ENCODE results near the gene POLR1C. TPM values are rescaled to one million over a fixed set of nuclear protein-coding genes. Genes with fewer than 3 reads are reported as not detected.
"Not testable (repeated sequence)": the region's sequence is repeated elsewhere in the genome, so short reads cannot be mapped to it uniquely, and the experiment has no call there.

The POLR1C gene
- 20.1 TPM for polyA plus RNA-seq (2013, experiment 1 of 2; ENCODE audit: insufficient read length)
- 18.2 TPM for polyA plus RNA-seq (2013, experiment 2 of 2; ENCODE audit: insufficient read length)

DNA sequence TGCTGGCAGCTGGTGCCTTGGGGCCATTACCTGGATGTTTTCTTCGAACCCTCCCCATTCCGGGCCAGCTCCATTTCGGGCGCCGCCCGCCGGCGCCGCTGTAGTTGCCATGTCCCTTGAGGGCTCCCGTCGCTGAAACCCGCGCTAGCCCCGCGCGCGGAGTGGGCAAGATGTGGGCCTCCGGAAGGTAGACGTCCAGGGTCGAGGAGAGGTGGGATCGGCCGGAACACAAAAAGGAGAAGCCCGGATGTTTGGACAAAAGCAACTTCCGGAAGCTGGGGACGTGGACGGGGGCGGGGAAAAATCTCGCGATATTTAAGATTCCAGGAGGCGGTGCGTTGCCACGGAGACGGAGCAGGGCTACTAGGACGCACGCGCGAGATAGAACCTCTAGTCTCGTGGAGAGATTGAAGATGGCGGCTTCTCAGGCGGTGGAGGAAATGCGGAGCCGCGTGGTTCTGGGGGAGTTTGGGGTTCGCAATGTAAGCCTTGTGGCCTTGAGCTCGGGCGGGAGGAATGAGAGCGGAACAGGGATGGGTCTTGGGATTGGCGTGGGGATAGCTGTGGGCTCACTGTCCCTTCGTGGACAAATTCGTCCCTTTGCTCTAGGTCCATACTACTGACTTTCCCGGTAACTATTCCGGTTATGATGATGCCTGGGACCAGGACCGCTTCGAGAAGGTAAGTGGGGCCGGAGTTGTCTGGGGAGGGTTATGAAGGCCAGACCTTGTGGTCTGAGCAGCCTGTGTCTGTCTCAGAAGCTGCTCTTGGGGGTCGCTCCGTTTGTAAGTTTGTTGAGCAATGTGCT, at the start of gene POLR1C, which contains the start of gene YIPF3:
POLR1C (plus strand) TSS at position 393 of the 808 bp plus-strand sequence; CDS start at position 414, 21 bp downstream.
YIPF3 (minus strand) TSS at position 230 of the 808 bp plus-strand sequence; CDS start at position 111, 119 bp downstream.
- DNase-seq = peak; percentile 98

DNA sequence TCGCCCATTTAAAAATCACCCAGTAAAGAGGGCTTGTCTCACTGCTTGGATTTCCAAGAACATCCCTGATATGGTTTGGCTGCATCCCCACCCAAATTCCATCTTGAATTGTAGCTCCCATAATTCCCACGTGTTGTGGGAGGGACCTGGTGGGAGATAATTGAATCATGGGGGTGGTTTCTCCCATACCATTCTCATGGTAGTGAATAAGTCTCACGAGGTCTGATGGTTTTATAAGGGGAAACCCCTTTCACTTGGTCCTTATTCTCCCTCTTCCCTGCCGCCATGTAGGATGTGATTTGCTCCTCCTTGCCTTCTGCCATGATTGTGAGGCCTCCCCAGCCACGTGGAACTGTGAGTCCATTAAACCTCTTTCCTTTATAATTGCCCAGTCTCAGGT, 49.6 kb upstream of the POLR1C start:
- not testable (repeated sequence) for DNase-seq

GRCh38 chr6:43467752-43468151, 49.1 kb upstream of the POLR1C start:
- no peak for DNase-seq

DNA sequence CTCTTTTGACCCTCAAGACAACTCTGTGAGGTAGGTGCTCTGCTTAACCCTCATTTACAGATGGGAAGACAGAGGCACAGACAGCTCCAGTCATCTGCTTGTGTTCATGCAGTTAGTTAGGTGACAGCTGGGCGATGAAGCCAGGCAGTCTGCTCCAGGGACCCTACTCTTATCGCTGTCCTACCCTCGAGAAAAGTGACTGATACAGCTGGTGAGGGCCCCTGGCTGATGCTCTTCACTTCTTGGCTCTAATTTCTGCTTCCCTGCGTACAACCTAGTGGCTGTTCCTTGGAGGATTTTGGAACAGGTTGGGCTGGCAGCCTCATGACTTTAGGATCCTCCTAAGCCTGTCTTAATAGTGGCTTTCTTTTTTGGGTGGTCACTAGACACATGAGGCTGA, 48.6 kb upstream of the POLR1C start:
- DNase-seq = no peak

DNA sequence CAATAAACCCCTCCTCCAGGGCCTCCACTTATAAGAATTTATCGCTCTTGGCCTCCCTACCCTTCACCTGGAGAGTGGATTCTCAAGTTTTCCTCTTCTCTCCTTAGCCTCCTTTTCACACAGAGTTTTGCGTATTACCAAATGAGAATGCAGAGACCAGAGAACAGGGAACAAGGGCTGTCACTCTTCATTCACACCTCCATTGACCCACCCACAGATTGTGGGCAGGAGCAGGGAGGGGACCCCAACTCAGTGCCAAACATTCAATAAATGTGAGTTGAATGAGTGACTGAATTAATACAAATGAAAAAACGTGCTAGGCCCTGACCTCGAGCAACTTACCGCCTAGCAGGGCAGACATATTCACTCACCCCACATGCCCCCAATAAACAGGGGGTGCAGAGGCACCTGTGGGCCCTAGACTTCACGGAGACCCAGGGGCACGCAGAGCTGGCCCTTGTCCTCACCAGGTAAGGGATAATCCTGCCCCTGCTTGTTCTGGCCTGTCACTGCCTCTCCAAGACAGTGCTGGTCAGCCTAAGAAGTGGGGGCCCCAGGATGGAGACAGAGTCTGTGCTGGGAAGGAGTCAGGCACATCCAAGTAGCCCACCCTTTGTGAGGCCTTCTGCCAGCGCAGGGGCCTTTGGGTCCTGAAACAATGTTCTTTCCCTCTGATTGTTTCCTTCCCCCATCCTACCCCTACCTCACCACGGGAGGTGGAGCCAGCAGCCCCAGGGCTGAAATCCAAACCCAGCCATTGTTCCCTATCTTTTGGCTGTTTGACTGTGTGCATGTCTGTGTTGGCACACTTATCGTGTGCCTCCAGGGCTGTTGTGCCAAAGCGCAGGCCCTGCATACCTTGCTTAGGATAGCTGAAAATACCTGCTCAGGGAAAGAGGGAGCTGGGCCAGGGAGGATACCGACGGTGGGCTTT, 47.9 kb upstream of the POLR1C start:
- no peak for DNase-seq

DNA sequence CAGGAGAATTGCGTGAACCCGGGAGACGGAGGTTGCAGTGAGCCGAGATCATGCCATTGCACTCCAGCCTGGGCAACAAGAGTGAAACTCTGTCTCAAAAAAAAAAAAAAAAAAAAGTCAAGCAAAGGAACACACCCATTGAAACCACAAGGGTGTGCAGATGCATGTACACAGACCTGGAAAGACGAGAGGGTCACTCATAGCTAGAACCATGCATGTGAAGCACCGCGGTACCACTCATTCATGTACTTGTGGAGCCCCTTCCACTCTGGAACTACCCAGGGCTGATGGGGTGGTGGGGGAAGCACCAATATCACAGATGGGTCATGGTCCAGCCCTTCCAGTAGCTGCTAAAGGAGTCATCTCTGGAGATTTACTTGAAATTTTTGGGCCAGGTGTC, 46.9 kb upstream of the POLR1C start:
- DNase-seq = no peak

DNA sequence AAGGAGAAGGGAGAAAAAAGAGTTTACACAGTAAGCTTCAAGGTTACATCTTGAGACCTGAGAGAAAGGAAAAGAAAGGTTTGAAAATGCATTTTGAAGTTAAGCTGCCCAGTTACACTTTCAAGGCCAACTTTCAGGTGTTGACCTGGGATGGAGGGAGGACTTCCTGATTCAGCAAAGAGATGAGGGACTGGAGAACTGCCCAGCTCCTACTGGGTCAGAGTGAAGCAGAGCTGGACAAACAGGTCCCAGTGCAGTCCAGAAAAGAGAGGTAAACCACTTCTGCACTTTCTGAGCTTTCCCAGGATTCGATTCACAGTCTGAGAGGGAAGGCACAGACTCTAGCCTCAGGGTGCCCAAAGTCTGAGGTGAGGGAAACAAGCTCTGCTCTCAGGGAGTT, 45.5 kb upstream of the POLR1C start:
- no peak for DNase-seq

DNA sequence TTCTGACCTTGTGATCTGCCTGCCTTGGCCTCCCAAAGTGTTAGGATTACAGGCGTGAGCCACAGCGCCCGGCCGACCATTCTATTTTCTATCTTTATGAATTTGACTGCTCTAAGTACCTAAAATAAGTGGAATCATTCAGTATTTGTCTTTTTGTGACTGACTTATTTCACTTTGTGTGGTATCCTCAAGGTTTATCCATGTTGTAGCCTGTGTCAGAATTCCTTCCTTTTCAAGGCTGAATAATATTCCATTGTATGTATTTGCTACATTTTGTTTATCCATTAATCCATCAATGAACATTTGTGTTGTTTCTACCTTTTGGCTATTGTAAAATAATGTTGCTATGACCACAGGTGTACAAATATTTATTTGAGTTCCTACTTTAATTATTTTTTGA, 44.4 kb upstream of the POLR1C start:
- no peak for DNase-seq

DNA sequence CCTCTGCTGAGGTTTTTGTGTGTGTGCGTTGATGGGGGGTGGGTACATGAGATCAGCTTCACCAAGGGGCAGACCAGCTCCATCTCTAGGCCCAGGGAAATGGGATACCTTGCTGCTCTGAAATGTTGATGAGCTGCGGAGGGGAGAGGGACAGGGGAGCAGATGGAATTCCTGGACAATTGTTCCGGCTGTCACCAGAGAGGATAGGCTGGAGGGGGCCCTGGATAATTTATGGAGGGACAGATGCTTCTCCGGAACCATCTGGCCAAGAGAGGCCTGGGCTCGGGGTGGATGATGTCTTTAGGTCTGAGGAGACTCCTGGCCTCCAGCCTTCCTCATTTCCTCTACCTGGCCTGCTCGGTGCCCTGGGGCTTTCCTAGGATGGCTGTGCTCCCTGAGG, 41.4 kb upstream of the POLR1C start:
- DNase-seq = no peak

DNA sequence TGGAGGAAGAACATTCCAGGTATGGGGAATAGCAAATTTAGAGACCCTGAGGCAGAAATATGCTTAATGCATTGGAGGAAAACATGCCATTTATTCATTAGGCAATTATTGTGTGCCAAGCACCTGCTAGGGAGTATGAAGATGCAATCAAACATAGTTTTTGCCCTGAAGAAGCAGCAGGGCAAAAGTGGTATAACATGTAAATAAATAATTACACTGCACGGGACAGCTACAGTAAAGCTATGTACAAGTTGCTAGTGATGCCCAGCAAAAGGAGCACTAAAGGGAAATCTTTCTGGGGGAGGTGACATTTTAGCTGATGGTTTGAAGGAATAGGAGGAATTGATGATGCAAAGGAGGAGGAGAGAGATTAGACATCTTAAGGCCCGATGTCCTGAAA, 40.1 kb upstream of the POLR1C start:
- no peak for DNase-seq

DNA sequence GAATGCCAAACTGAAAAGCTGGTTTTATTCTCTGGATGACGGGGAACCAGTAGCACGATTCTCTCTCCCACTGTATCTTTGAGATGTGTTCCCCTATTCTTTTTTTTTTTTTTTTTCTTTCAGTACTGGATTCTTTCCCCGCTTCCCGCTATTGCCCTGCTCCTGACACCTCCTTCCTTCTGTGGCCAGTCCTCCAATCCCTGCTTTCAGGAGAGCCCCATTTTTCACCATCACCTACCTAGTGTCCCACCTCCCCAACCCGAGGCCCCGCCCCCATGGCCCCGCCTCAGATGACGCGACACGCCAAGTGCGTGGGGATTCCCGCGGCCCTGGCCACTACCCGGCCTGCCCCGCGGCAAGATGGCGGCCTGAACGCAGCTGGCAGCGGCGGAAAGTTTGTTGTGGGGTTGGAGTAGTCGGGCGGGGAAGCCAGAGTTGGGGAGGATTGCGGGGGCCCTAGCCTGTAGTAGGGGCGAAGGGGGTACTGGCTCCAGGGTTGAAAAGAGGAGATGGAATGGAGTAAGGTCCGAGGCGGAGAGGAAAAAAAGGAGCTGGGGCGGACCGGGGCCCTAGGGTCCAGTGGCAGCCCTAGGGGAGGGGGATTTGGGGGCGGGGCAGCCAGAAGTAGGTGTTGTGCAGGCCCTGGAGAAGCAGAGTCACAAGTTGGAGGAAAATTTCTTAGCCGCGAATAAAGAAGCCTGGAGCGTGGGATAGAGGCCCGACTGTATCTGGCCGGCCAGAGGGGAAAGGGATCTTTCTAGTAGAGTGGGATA, 39.5 kb upstream of the POLR1C start, which contains the start of gene TJAP1:
TJAP1 (plus strand) TSS at position 336 of the 773 bp plus-strand sequence. CDS start 21,432 bp downstream, outside the sequence.
- peak; percentile 83 for DNase-seq

- no peak for DNase-seq
Observed at GRCh38 chr6:43478008-43478372, 38.9 kb upstream of the POLR1C start.

DNA sequence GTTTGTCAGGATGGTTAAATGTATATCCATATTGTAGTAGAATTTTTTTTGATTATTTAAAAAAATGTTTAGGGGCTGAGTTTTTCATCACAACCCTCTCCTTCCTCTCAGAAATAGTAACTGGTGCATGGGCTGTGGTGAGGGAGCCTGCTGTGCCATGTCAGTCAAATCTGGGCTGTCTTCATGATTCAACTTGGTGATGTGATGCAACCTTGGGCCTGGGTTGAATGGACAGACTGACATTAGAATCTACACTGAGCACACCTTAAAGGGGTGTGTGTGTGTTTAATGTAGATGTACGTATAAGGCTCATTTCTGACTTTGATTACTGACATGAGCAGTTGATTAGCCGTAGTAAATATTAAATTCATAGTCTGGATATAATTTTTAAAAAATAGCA, 35.8 kb upstream of the POLR1C start:
- DNase-seq = peak; percentile 39

GRCh38 chr6:43481591-43482236, 35.2 kb upstream of the POLR1C start:
- no peak for DNase-seq

GRCh38 chr6:43488667-43489276, 28.1 kb upstream of the POLR1C start:
- DNase-seq = peak; percentile 26

DNA sequence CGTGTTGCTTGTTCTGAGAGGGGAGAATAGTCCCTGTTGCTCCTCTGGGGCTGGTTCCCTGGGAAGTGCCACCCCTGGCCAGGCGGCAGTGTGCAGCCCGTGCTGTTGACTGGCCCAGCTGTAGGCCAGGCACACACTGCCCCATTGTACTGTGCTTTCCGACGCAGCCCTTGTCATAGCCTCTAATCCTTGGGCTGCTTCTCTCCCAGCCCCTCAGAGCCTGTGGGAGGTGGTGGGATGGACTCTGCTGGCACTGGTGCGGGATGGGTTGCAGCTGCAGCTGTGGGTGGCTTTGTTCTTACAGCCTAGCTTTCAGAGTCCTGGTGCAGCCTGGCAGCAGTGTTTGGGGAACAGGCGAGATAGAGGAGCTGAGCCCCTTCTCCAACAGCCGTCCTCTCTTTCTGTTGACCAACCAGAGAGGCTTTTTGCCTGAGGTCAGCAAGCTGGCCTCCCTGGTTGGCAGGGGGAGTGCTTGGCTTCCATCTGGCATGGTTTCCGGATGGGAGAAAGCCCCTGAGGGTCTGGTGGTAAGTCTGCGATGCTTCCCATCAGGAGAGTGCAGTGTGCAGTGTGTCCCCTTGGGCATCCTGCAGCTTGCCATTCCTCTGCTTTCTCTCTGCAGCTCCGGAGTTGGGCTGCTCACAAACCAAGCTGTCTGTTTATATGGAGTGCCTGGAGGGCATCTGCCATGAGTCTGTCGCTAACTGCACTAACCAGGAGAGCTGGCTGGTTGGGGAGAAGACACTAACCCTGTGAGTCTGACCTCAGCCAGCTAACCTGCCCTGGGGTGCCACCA, 27.4 kb upstream of the POLR1C start:
- DNase-seq = no peak

GRCh38 chr6:43490523-43490939, 26.4 kb upstream of the POLR1C start:
- DNase-seq = no peak

DNA sequence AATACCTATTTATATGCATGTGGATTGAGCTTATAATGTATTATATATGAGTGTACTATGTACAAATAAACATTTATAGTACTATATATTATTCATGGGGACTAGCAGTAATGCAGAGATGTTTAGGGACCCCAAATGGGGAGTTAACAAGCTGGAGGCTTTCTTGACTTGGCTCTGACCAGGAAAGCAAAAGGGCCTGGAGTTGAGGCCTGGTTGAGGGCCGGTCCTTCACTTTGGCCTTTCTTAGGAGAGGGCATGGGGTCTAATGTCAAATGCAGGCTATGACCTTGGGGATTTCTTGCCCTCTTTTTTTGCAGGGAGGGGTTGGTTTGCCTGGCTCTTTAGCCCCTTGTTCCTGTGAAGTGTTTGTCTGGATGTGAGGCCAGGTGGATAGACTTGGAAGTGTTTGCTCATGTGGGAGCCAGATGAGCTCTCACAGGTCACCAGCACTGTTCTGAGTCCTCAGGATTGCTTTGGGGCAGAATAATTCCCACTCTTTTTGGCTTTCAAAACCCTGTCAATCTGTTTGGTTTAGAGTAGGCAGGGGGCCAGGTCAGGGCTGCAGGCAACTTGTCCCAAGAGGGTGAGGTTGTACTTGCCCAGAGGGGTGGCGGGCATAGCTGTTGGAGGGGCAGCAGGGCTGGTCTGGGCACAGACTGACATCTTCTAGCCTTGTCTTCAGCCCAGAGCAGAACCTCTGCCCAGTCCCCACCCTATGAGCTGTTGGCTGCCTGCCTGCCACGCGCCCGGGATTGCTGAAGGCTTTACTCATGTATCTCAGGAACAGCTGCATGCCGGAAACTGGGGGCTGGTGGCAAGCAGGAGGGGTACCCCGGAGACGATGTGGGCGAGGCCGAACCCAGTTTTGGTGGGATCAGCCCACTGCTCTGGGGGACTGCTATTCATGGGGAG, 24.9 kb upstream of the POLR1C start:
- peak; percentile 75 for DNase-seq

GRCh38 chr6:43492673-43493072, 24.2 kb upstream of the POLR1C start:
- no peak for DNase-seq
